ENCODE data around the gene B3GNT9.
"Not testable (repeated sequence)": the region's sequence is repeated elsewhere in the genome, so short reads cannot be mapped to it uniquely, and the experiment has no call there.

B3GNT9 gene

DNA sequence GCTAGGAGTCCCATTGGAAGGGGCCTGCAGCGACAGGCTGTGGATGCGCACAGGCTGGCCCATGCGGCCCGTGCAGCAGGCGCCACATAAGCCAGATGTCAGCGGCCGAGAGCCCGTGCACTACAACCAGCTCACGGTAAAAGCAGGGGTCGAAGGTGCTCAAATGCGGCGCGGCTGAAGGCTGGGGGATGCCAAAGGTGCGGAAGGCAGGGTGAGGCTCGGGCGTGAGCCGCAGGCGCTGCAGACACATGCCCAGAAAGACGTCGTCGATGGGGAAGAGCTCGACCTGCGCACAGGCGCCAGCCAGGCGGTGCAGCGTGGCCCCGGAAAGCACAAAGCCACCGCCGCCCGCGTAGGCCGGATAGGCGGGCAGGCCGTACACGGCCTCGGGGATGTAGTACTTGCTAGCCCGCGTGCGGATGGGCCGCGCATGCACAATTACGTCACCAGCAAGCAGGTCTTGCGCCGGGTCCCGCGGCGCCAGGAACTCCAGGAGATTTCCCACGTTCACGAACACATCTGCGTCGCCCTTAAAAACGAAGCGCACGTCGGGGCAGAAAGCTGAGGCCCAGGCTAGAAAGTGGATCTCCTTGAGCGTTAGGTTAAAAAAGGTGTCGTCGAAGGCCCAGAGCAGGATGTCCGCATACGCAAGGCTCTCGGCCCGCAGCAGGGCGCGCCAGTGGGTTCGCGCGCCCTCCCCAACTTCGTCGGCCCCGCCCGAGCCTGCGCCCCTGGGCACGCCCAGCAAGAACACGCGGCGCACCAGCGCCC is 1.3 kb downstream of the B3GNT9 start:
- DNase-seq: no peak

DNA sequence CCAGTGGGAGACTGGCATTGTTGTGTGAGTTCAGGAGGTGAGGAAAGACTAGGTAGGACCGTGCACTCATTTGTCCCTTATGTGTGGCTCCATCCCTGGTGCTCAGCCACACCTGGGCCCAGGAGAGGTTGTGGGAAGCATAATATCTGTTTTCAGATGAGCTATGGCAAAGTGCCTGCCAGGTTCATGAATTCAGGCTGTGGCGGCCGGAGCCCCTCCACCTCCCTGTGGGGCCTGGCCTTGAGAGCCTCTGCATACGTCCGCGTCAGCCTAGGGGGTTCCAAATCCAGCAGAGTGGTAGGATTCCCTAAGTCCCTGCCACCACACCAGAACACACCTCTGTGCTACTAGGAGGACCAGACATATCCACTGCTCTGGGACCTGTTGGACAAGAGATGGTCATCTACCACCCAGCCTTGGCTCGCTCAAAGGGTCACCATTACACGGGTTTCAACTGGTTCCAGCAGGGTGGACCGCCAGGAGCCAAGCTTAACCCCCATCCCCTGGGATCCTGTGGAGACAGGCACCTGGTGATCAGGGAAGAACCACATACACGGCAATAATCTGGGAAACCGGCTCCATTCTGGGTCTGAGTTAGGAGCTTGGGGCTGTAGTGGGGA is 2.0 kb downstream of the B3GNT9 start:
- DNase-seq: no peak

DNA sequence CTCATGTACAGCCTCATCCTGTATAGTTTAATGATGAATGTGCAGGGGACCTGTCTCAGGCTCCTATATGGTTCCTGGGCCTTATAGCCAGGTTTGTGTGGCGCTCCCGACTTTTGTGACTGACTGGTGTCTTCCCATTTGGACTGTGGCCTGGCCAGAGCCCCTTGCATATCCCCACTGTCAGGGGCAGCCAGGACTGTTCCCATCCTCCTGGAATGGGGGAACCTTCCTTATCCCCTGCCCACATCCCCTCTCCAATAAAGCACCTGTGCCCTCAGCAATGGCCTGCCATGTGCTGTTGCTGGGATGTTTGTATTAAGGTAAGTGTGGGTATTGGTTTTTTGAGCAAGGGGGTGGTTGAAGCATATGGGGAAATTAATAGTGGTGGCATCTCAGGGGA is 2.6 kb downstream of the B3GNT9 start:
- no peak for DNase-seq

DNA sequence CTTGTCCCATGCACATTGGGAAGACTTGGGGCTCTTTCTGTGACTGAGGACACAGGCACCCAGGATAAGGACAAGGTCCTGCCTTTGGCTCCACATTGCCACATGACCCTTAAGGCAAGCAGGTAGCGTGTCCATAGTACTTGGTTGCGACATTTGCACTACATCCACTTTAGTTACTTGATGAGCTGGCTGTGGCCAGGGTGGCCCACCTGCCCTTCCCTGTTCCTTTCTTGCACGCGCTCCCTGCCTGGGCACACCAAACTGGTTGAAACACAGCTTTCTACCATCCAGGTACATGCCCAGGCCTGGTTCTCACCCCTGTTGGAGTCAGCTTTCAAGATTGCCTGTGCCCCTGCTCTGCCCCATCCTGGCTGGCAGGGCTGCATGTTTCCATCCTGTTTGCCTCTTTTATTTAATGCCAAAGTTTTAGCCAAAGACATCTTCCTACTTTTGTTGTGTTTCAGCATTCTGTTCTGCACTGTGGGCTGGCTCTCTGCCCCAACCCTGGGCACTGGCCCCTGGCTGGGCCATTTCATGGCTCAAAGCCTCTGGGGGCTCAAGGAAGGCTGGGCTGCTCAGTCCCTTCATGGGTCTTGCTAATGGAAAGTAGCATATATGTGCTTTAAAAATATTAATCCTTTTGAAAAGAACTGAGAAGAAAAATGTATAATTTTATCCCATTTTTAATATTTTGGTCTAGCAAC is 3.2 kb downstream of the B3GNT9 start:
- DNase-seq: no peak

DNA sequence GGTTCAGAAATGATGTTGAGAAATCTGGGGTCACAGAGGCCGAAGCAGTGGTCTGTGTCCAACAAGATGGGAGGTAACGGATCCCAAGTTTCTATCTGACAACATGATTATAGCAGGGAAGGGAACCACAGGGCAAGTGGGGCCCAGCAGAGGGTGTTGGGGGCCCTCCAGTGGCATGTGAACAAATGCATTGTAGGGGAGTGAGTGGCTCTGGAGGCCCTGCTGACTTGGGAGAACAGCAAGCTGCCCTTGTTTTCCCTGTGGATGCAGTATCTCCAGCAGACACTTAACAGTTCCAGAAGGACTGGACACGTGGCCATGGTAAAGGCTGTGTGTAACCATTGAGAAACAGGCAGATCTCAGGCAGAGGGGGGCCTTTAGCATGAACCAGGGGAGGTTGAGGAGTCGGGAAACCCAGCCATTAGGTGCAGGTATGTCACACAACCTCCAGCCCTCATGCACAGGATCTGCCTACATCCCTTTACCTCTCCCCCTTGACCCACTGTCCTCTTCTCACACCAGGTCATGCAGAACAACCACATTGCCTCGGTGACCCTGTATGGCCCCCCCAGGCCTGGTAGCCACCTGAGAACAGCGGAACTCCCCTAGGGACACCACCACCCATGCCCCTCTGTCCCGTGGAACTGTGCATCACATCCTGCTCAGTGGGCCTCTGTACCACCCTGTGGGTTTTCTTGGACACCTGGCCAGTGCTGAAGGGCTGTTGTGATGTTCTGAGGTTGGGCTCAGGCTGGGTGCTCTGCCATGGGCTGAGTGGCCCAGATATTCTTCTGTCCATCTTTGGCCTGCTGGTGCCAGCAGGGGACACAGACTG is 4.1 kb downstream of the B3GNT9 start:
- no peak for DNase-seq

DNA sequence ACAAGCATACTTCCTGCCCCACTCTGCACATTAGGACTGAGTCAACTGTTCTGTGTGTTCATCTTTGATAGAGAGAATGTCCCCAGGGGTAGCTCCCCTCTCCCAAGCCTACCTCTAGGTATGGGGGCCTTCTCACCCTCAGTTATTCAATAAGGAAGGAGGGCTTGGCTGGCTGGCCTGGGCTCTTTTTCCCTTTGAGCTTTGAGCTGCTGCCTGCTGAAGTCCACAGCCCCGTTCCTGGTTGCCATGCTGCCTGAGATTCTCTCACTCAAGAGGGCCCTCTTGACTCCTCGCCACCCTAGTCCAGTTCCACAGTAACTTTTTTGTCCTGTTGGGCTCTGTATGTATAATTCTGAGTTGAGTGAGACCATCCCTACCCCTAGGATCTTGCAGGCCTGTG is 5.1 kb downstream of the B3GNT9 start:
- DNase-seq: no peak

DNA sequence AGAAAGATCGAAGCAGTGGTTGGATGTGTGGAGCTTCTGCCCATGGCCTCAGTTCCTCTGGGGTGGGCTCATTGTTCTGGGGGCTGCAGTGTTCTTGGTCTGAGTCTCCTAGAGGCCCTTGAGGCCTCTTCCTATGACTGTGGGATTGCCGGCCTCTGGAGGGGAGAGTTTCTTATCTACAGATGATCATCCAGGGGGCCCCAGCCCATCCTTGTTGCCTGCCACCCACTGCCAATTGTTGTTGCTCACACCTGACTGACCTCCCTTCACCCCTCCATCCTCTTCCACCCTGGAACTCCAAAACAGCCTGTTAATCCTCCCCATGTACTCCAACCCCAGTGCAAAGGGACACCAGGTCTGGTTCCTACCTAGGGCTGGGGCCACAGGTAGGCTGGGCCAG is 5.9 kb downstream of the B3GNT9 start:
- no peak for DNase-seq

DNA sequence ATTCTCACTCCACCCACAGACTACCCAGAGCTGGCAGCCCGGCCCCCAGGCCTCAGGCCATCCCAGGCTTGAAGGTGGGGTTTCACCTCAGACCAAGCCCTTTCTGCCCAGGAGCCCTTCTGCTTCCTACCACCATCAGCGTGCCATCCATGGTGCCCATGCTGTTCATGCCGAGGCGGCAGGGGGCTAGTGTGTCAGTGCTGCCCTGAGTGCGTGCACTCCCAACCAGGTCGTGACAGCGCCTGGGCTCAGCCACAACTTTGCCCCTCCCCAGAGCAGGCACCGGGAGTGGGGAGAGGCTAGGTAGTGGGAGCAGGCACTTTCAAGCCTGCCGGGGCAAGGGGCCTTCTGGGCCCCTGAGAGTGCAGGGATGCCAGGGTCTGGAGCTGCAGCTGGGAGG is 8.5 kb downstream of the B3GNT9 start:
- DNase-seq: no peak

DNA sequence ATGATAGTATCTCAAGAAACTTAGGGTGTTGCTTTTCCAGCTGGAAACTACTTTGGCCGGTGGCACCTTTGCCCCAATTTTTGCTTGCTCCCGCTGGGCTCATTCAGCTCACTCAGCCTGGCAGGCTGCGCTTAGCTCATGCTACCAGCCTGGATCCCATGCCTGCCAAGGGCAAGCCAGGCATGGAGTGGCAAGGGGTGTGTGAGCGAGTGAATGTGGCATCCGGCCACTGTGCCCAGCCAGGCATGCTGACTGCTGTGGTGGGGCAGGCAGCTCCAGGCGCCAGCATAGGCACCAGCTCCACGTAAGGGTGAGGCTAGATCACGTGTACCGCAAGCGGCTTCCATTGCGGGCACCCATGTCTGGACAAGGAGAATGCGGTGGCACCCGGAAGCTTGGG is 9.4 kb downstream of the B3GNT9 start:
- DNase-seq: no peak

DNA sequence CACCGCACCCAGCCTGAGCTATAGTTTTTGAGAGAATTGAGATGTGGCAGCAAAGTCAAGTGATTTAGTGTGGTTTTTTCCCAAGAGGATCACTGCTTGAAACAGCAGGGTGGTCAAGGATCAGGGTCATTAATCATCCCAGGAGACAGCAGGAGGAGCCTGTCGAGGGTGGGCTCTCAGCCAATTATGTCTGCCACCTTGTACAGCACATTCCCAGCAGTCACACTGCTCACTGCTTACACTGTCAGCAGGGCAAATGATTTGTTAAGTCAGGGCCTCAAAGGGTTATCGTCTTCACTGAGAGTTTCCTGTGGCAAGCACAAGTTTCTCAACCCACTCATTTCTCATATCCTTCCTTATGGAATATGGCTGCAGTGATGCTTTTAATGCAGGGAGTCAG is 13.2 kb downstream of the B3GNT9 start:
- no peak for DNase-seq

DNA sequence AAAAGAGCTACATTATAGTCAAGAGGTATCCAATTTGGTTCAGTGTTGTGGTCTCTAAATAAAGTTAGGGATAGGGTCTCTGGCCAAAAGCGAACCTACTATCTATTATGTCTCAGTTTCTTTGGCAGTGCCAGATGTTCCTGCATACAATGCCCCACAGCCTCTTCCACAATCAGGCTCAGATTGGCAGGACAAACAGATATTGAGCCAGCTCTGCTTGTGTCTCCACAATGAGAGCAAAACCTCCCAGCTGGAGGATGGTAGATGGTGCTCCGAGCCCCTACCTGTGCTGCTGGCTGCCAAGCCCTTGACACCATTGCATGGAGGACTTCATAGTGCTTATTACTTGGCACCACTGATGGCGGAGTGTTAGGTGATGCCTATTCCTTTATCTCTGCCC is 21.4 kb downstream of the B3GNT9 start:
- DNase-seq: no peak

DNA sequence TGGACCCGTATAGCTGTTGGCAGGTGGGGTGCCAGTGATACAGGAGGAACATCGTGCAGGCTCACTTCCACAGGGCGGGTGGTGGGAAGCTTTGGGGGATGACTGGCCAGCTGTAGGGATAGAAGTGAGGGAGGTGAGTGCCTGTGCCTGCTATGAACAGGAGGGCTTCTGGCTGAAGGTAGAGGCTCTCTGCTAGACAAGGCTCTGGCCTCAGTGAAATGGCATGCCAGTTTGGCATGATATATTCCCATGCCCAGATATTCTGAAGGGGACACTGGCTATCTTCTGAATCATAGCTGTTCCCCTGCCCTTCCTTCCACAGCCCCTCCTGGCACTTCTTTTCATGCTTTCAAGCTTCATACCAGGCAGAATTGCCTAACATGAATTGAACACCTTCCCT is 21.9 kb downstream of the B3GNT9 start:
- no peak for DNase-seq

DNA sequence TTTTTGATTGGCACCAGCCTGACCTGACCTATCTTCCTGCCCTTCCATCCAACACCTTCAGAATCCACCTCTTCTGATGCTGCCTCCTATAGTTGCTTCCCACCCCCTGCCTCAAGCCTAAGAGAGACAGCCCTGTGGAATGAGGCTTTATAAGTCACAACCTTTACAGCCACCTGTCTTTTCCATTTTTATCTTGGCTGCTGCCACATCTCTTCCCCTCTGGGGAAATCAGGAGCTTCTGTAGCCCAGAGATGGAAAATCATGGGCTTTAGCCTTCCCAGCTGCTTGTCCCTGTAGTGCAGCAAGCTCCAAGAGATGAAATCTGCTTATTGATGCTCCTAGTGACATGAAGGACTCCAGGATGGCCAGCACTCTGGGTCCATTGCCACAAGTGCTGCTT is 22.4 kb downstream of the B3GNT9 start:
- no peak for DNase-seq

DNA sequence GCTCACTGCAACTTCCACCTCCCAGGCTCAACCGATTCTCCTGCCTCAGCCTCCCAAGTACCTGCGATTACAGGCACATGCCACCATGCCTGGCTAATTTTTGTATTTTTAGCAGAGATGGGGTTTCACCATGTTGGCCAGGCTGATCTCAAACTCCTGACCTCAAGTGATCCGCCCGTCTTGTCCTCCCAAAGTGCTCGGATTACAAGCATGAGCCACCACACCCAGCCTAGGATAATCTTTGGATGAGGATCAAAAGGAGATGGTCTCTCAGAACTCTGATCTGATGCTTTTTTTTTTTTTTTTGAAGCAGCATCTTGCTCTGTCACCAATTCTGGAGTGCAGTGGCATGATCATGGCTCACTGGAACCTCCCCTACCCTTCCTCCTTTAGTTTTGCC is 28.0 kb downstream of the B3GNT9 start:
- not testable (repeated sequence) for DNase-seq

DNA sequence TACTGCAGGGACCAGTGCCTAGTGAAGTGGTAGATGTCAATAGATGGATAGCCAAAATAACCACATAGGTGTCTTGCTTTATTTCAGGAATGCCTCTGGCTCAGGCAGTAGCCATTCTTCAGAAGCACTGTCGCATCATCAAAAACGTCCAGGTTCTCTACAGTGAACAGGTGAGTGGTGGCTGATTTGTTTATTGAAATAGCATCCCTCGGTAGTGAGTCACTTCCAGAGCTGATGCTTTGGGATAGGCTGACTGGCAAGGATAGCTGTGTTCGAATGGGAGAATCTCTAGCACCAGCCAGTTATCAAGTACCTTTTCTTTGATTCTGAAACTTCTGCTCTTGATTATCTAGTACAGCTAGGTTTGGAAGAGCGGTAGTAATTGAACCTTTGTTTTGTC is 30.8 kb downstream of the B3GNT9 start:
- DNase-seq: no peak

DNA sequence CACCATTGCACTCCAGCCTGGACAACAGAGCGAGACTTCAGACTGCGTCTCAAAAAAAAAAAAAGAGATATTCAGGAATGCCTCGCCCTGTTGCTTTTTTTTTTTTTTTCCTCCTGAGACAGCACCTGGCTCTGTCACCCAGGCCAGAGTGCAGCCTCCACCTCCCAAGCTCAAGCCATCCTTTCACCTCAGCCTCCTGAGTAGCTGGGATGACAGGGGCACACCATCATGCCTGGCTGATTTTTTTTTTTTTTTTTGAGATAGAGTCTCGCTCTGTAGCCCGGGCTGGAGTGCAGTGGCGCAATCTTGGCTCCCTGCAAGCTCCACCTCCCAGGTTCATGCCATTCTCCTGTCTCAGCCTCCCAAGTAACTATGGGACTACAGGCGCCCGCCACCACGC is 33.1 kb downstream of the B3GNT9 start:
- DNase-seq: no peak

DNA sequence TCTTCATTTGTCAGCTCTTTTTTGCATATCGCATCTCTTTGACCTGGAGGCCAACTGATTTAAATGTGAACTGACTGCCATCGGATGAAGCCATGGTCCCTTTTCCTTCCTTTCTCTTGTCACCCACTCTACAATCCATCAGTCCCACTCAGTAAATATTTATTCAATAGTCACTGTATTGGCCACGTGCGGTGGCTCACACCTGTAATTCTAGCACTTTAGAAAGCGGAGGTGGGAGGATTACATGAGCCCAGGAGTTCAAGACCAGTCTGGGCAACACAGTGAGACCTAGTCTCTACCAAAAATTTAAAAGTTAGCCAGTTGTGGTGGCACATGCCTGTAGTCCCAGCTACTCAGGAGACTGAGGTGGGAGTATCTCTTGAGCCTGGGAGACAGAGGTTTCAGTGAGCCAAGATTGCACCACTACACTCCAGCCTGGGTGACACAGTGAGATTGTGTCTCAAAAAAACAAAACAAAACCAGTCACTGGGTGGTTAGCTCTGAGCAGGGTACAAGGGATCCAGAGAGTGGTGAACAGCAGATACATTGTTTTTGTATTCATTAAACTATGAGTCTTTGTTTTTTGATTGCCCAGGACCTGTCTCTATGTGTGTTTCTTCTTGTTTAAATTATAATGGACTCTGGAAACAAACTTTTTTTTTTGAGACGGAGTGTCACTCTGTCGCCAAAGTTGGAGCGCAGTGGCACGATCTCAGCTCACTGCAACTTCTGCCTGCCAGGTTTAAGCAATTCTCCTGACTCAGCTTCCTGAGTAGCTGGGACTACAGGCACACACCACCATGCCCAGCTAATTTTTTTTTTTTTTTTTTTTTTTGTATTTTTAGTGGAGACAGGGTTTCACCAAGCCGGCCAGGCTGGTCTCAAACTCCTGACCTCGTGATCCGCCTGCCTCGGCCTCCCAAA is 34.1 kb downstream of the B3GNT9 start:
- peak in 1 of 2 donors; percentile 24 for DNase-seq

DNA sequence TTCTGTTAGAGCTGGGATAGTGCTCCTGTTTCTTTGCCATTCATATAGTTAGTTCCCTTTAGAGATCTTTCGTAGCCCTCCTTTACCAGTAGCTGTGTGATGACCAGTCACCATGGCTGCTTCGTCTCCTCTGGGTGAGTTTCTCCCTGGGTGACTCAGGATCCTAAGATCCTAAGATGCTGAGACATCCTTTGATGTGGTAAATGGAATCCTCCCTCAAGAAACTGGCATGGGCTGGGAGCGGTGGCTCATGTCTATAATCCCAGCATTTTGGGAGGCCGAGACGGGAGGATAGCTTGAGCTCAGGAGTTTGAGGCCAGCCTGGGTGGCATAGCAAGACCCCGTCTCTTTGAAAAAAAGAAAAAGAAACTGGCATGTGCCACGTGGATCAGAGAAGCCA is 35.2 kb downstream of the B3GNT9 start:
- no peak for DNase-seq

DNA sequence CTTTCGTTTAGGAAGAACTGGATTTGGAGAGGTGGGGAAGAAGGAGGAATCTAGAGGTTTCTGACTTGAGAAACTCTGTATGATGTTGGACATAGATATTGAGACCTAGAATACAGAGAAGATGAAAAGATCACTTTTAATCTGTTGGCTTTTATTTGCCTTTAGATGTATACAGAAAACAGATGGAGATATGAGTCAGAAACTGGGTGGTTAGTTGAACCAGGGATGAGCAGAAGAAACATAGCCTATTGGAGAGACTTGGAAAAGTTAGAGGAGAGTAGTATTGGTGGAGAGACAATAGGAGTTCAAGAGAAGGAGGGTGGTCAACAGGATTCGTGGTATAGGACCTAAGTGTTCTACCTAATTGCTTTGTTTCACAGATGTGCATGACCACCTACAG is 36.0 kb downstream of the B3GNT9 start:
- DNase-seq: no peak

DNA sequence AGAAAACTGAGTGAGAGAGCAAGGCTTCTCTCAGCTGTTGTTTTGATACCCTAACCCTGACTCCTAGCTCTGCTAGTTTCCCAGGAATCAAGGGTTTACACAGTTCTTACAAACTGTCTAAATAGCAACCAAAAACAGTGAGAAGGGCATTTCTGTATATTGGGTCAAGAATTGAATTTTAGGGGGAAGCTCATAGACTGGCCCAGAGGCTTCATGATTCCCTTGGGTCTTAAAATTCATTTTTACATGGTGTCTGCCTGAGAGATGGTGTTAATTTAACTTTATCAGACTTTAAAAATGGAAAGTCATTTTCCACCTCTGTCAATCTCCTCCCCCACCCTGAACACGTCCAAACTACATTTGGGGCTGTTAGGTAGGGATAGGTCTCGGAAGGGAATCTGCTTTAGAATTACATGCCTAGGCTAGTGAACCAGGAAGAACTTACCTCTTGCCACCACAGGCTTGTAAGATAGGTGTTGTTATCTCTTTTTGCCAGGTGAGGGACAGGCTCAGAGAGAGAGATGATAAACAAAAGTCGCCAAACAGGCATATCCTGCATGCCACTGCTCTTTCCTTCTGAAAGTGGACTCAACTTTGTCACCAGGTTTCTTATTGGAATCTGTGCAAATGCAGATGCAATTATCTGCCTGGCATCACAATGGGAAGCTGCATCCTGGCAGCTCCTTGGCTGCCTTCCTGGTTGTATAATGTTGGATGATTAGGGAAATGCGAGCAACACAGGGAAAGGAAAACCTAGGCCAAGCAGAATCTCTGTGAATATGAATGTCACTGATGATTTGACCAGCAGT is 38.0 kb downstream of the B3GNT9 start:
- no peak for DNase-seq

DNA sequence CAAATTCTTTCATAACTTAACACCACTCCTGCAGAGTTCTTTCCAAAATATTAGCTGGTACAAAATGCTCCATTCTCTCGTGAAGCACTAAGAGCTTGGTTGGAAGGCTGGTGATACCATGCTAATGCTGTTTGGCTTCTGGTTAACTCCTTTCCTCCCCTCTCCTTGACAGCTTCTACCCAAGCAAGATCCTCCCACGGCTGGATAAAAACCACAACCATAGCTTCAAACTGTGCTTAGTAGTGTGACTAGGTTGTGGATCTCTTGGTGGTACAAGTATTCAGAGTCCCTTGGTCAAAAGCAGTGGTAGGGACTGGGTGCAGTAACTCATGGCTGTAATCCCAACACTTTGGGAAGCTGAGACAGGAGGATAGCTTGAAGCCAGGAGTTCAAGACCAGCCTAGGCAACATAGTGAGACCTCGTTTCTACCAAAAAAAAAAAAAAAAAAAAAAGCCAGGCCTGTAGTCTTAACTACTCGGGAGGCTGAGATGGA is 38.8 kb downstream of the B3GNT9 start:
- no peak for DNase-seq
